ENCODE data around the gene HDAC8.

The HDAC8 gene

GRCh38 chrX:72365126-72365525 is 207.5 kb downstream of the HDAC8 start:
- H3K27ac ChIP-seq (ENCODE audit: low read depth, low read length) = no peak overlapping the region
- no peaks in the 10 kb centered on the region for H3F3A ChIP-seq (ENCODE audit: insufficient read depth)
- no peak overlapping the region for H2AFZ ChIP-seq (ENCODE audit: low read depth, low read length, severe bottlenecking)
- H3K9me3 ChIP-seq (ENCODE audit: insufficient read depth, low read length) = no peaks in the 10 kb centered on the region
- H3K4me3 ChIP-seq (ENCODE audit: insufficient read depth, low read length, poor library complexity, severe bottlenecking) = no peak overlapping the region
- H3K9me2 ChIP-seq (replicated peaks; ENCODE audit: insufficient read depth, low read length) = no peaks in the 10 kb centered on the region
- no peaks in the 10 kb centered on the region for H3K27me3 ChIP-seq (ENCODE audit: low read length)
- no peaks in the 10 kb centered on the region for H4K20me1 ChIP-seq (ENCODE audit: low read depth, low read length)
- H3K4me2 ChIP-seq (ENCODE audit: low read depth, low read length, poor library complexity, severe bottlenecking) = no peak overlapping the region
- TF ChIP-seq EZH2phosphoT487 (conservative IDR thresholded peaks at IDR 0.05; ENCODE audit: low read length) (no peak), CTCF (IDR thresholded peaks at IDR 0.05; ENCODE audit: insufficient read depth, low read length, poor library complexity, severe bottlenecking) (no peak)
- H3K9ac ChIP-seq (ENCODE audit: low read length) = no peak overlapping the region
- no peaks in the 10 kb centered on the region for H3K36me3 ChIP-seq (ENCODE audit: low read length)
- H3K79me2 ChIP-seq (ENCODE audit: insufficient read depth, low read length) = no peaks in the 10 kb centered on the region

GRCh38 chrX:72360326-72360725 is 212.3 kb downstream of the HDAC8 start:
- no peak for TF ChIP-seq EZH2phosphoT487 (conservative IDR thresholded peaks at IDR 0.05; ENCODE audit: low read length)
- no peak for TF ChIP-seq CTCF (IDR thresholded peaks at IDR 0.05; ENCODE audit: insufficient read depth, low read length, poor library complexity, severe bottlenecking)
- no peak overlapping the region for H3K27ac ChIP-seq (ENCODE audit: low read depth, low read length)
- no peaks in the 10 kb centered on the region for H3K9me2 ChIP-seq (replicated peaks; ENCODE audit: insufficient read depth, low read length)
- no peak overlapping the region for H2AFZ ChIP-seq (ENCODE audit: low read depth, low read length, severe bottlenecking)
- H3K4me3 ChIP-seq (ENCODE audit: insufficient read depth, low read length, poor library complexity, severe bottlenecking) = no peak overlapping the region
- H3K4me2 ChIP-seq (ENCODE audit: low read depth, low read length, poor library complexity, severe bottlenecking) = no peak overlapping the region
- no peaks in the 10 kb centered on the region for H3K27me3 ChIP-seq (ENCODE audit: low read length)
- no peaks in the 10 kb centered on the region for H3K79me2 ChIP-seq (ENCODE audit: insufficient read depth, low read length)
- H3K9me3 ChIP-seq (ENCODE audit: insufficient read depth, low read length) = no peaks in the 10 kb centered on the region
- H3K36me3 ChIP-seq (ENCODE audit: low read length) = no peaks in the 10 kb centered on the region
- H4K20me1 ChIP-seq (ENCODE audit: low read depth, low read length) = no peaks in the 10 kb centered on the region
- no peaks in the 10 kb centered on the region for H3F3A ChIP-seq (ENCODE audit: insufficient read depth)
- H3K9ac ChIP-seq (ENCODE audit: low read length) = no peak overlapping the region

DNA sequence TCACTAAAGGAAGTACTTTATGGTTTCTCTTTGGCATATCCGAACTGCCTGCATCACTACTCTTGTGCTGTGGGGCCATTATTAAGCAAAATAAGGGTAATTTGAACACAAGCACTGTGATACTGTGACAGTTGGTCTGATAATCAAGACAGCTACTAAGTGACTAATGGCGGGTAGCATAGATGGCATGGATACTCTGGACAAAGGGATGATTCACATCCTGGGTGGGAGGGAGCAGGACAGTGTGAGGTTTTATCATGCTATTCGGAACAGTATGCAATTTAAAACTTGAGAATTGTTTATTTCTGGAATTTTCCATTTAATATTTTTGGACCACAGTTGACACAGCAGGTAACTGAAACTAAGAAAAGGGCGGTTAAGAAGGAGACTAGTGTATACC is 214.3 kb downstream of the HDAC8 start:
- Histone ChIP-seq H2AFZ (ENCODE audit: low read depth, low read length, severe bottlenecking) (no peak overlapping the region), H3F3A (ENCODE audit: insufficient read depth) (no peaks in the 10 kb centered on the region), H3K9me3 (ENCODE audit: insufficient read depth, low read length) (no peaks in the 10 kb centered on the region), H4K20me1 (ENCODE audit: low read depth, low read length) (no peaks in the 10 kb centered on the region), H3K36me3 (ENCODE audit: low read length) (no peaks in the 10 kb centered on the region), H3K4me2 (ENCODE audit: low read depth, low read length, poor library complexity, severe bottlenecking) (no peak overlapping the region), H3K27me3 (ENCODE audit: low read length) (no peaks in the 10 kb centered on the region), H3K9ac (ENCODE audit: low read length) (no peak overlapping the region), H3K9me2 (replicated peaks; ENCODE audit: insufficient read depth, low read length) (no peaks in the 10 kb centered on the region), H3K79me2 (ENCODE audit: insufficient read depth, low read length) (no peaks in the 10 kb centered on the region), H3K4me3 (ENCODE audit: insufficient read depth, low read length, poor library complexity, severe bottlenecking) (no peak overlapping the region), H3K27ac (ENCODE audit: low read depth, low read length) (no peak overlapping the region)
- TF ChIP-seq EZH2phosphoT487 (conservative IDR thresholded peaks at IDR 0.05; ENCODE audit: low read length) (no peak), CTCF (IDR thresholded peaks at IDR 0.05; ENCODE audit: insufficient read depth, low read length, poor library complexity, severe bottlenecking) (no peak)

- Histone ChIP-seq H3K4me3 (ENCODE audit: insufficient read depth, low read length, poor library complexity, severe bottlenecking) (no peak overlapping the region), H3K36me3 (ENCODE audit: low read length) (no peaks in the 10 kb centered on the region), H3K79me2 (ENCODE audit: insufficient read depth, low read length) (no peaks in the 10 kb centered on the region), H3F3A (ENCODE audit: insufficient read depth) (no peaks in the 10 kb centered on the region), H3K27me3 (ENCODE audit: low read length) (no peaks in the 10 kb centered on the region), H4K20me1 (ENCODE audit: low read depth, low read length) (no peaks in the 10 kb centered on the region), H3K9me2 (replicated peaks; ENCODE audit: insufficient read depth, low read length) (no peaks in the 10 kb centered on the region), H2AFZ (ENCODE audit: low read depth, low read length, severe bottlenecking) (no peak overlapping the region), H3K4me2 (ENCODE audit: low read depth, low read length, poor library complexity, severe bottlenecking) (no peak overlapping the region), H3K9me3 (ENCODE audit: insufficient read depth, low read length) (no peaks in the 10 kb centered on the region), H3K9ac (ENCODE audit: low read length) (no peak overlapping the region), H3K27ac (ENCODE audit: low read depth, low read length) (no peak overlapping the region)
- no peak for TF ChIP-seq EZH2phosphoT487 (conservative IDR thresholded peaks at IDR 0.05; ENCODE audit: low read length)
- no peak for TF ChIP-seq CTCF (IDR thresholded peaks at IDR 0.05; ENCODE audit: insufficient read depth, low read length, poor library complexity, severe bottlenecking)
These were observed 219.9 kb downstream of the HDAC8 start for GRCh38 chrX:72352786-72353185.

All from SU-DHL-6 (cell line).